Activated CD4-positive, alpha-beta T cell treated with anti-CD3 and anti-CD28 coated beads for 24 hours (primary cell): ENCODE results near the gene LIPA.
A peak's percentile ranks its signal among the peaks of the same experiment; 100 is the strongest.
"Not testable (repeated sequence)": the region's sequence is repeated elsewhere in the genome, so short reads cannot be mapped to it uniquely, and the experiment has no call there.

Source experiments
- DNase-seq, 2 donors: peaks; one replicate each; pipeline ENCODE4 v3.0.0-alpha.2; 2020; ENCODE audit warnings: low read depth in 2 of 2

The LIPA gene

GRCh38 chr10:89251409-89252224 is at the start of gene LIPA:
TSS of gene LIPA (minus strand) at chr10:89251775. CDS start at chr10:89247648, 4,127 bp downstream.
- DNase-seq, result peak; percentile 85 to 88

- DNase-seq, result no peak
These were observed 49.7 kb upstream of the LIPA start for GRCh38 chr10:89301232-89301631.

- DNase-seq, result no peak
These were observed 47.5 kb upstream of the LIPA start for GRCh38 chr10:89299031-89299430.

GRCh38 chr10:89297791-89298190 is 46.2 kb upstream of the LIPA start:
- DNase-seq, result no peak

- no peak for DNase-seq
These were observed 45.8 kb upstream of the LIPA start for GRCh38 chr10:89297356-89297755.

- DNase-seq, result no peak
These were observed 44.7 kb upstream of the LIPA start for GRCh38 chr10:89296220-89296648.

GRCh38 chr10:89295597-89295996 is 44.0 kb upstream of the LIPA start:
- DNase-seq, result no peak

- DNase-seq, result no peak
These were observed 43.2 kb upstream of the LIPA start for GRCh38 chr10:89294721-89295239.

GRCh38 chr10:89285303-89285702 is 33.7 kb upstream of the LIPA start:
- DNase-seq, result not testable (repeated sequence)

- not testable (repeated sequence) for DNase-seq
These were observed 33.1 kb upstream of the LIPA start for GRCh38 chr10:89284711-89285110.

GRCh38 chr10:89283936-89284475 is 32.4 kb upstream of the LIPA start:
- no peak for DNase-seq

- DNase-seq, result no peak
These were observed 31.7 kb upstream of the LIPA start for GRCh38 chr10:89283025-89283935.

- no peak for DNase-seq
These were observed 30.2 kb upstream of the LIPA start for GRCh38 chr10:89281606-89282395.

- DNase-seq, result no peak
These were observed 28.9 kb upstream of the LIPA start for GRCh38 chr10:89280508-89280907.

GRCh38 chr10:89279421-89279869 is 27.9 kb upstream of the LIPA start:
- no peak for DNase-seq

- no peak for DNase-seq
These were observed 27.4 kb upstream of the LIPA start for GRCh38 chr10:89278900-89279392.

- DNase-seq, result no peak
These were observed 26.5 kb upstream of the LIPA start for GRCh38 chr10:89278034-89278535.

GRCh38 chr10:89275383-89275782 is 23.8 kb upstream of the LIPA start:
- no peak for DNase-seq

GRCh38 chr10:89274928-89275327 is 23.4 kb upstream of the LIPA start:
- DNase-seq, result no peak

- no peak for DNase-seq
These were observed 22.1 kb upstream of the LIPA start for GRCh38 chr10:89273680-89274079.

GRCh38 chr10:89271532-89271931 is 20.0 kb upstream of the LIPA start:
- no peak for DNase-seq
